ENCODE results near the gene SEC16B.

Gene SEC16B

GRCh38 chr1:177984136-177984525 is 14.3 kb upstream of the SEC16B start (continued):
- peak; percentile 58; the same call in 1 of the 2 replicates for TF ChIP-seq KLF8 (tag by site-specific recombination; IDR thresholded peaks at IDR 0.05)
- peak; percentile 83 for TF ChIP-seq ZIC2 (tag by site-specific recombination; IDR thresholded peaks at IDR 0.05)
- TF ChIP-seq IKZF3 (tag by site-specific recombination; IDR thresholded peaks at IDR 0.05): no peak
- TF ChIP-seq, protein P1, sequence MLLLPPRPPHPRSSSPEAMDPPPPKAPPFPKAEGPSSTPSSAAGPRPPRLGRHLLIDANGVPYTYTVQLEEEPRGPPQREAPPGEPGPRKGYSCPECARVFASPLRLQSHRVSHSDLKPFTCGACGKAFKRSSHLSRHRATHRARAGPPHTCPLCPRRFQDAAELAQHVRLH (tag by site-specific recombination; IDR thresholded peaks at IDR 0.05): 0 out of 2 replicates have a peak, but pooled peaks have one; percentile 46
- TF ChIP-seq, protein P2, sequence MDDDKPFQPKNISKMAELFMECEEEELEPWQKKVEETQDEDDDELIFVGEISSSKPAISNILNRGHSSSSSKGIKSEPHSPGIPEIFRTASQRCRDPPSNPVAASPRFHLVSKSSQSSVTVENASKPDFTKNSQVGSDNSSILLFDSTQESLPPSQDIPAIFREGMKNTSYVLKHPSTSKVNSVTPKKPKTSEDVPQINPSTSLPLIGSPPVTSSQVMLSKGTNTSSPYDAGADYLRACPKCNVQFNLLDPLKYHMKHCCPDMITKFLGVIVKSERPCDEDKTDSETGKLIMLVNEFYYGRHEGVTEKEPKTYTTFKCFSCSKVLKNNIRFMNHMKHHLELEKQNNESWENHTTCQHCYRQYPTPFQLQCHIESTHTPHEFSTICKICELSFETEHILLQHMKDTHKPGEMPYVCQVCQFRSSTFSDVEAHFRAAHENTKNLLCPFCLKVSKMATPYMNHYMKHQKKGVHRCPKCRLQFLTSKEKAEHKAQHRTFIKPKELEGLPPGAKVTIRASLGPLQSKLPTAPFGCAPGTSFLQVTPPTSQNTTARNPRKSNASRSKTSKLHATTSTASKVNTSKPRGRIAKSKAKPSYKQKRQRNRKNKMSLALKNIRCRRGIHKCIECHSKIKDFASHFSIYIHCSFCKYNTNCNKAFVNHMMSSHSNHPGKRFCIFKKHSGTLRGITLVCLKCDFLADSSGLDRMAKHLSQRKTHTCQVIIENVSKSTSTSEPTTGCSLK (tag by site-specific recombination; IDR thresholded peaks at IDR 0.05): no peak
- no peak for TF ChIP-seq ZSCAN23 (tag by site-specific recombination; IDR thresholded peaks at IDR 0.05)
- TF ChIP-seq, protein P3, sequence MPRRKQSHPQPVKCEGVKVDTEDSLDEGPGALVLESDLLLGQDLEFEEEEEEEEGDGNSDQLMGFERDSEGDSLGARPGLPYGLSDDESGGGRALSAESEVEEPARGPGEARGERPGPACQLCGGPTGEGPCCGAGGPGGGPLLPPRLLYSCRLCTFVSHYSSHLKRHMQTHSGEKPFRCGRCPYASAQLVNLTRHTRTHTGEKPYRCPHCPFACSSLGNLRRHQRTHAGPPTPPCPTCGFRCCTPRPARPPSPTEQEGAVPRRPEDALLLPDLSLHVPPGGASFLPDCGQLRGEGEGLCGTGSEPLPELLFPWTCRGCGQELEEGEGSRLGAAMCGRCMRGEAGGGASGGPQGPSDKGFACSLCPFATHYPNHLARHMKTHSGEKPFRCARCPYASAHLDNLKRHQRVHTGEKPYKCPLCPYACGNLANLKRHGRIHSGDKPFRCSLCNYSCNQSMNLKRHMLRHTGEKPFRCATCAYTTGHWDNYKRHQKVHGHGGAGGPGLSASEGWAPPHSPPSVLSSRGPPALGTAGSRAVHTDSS (tag by site-specific recombination; IDR thresholded peaks at IDR 0.05): 0 out of 2 replicates have a peak, but pooled peaks have one; percentile 19
- TF ChIP-seq ZNF600 (tag by site-specific recombination; IDR thresholded peaks at IDR 0.05): peak; percentile 69
- no peak for TF ChIP-seq HOXD13 (CRISPR knock-in tag; IDR thresholded peaks at IDR 0.05; ENCODE audit: borderline replicate concordance)
- TF ChIP-seq ZBTB44 (tag by site-specific recombination; IDR thresholded peaks at IDR 0.05): no peak; the same call in 1 of the 2 replicates
- TF ChIP-seq ZNF785 (tag by site-specific recombination; IDR thresholded peaks at IDR 0.05): no peak
- peak; percentile 68; the same call in 1 of the 2 replicates for TF ChIP-seq ZFP69B (tag by site-specific recombination; IDR thresholded peaks at IDR 0.05)
- no peak for TF ChIP-seq ZNF830 (tag by site-specific recombination; IDR thresholded peaks at IDR 0.05; ENCODE audit: low read depth)
- no peak for TF ChIP-seq ZNF174 (tag by site-specific recombination; IDR thresholded peaks at IDR 0.05)
- TF ChIP-seq ZNF175 (tag by site-specific recombination; IDR thresholded peaks at IDR 0.05): no peak
- no peak for TF ChIP-seq KLF10 (tag by site-specific recombination; IDR thresholded peaks at IDR 0.05)
- TF ChIP-seq ZNF211 (tag by site-specific recombination; IDR thresholded peaks at IDR 0.05; ENCODE audit: low read depth): no peak
- TF ChIP-seq MZF1 (tag by site-specific recombination; IDR thresholded peaks at IDR 0.05; ENCODE audit: borderline replicate concordance): no peak
- no peak for TF ChIP-seq ZNF423 (tag by site-specific recombination; IDR thresholded peaks at IDR 0.05)
- no peak for TF ChIP-seq HIC1 (tag by site-specific recombination; IDR thresholded peaks at IDR 0.05)
- TF ChIP-seq KLF7 (tag by site-specific recombination; IDR thresholded peaks at IDR 0.05; ENCODE audit: borderline replicate concordance): no peak
- TF ChIP-seq ZNF37A (tag by site-specific recombination; IDR thresholded peaks at IDR 0.05): 0 out of 2 replicates have a peak, but pooled peaks have one; percentile 31
- peak; percentile 65 for TF ChIP-seq SETDB1 (IDR thresholded peaks at IDR 0.05; ENCODE audit: insufficient read length, low read length)
- TF ChIP-seq ZNF274 (IDR thresholded peaks at IDR 0.05; ENCODE audit: low read length): no peak
- no peak for TF ChIP-seq ZNF274 (tag by site-specific recombination; IDR thresholded peaks at IDR 0.05; ENCODE audit: borderline replicate concordance)
- TF ChIP-seq KLF17 (tag by site-specific recombination; IDR thresholded peaks at IDR 0.05): no peak
- no peak for TF ChIP-seq ZNF366 (tag by site-specific recombination; conservative IDR thresholded peaks at IDR 0.05)
- no peak for TF ChIP-seq RBAK (tag by site-specific recombination; IDR thresholded peaks at IDR 0.05)
- TF ChIP-seq ZNF585B (tag by site-specific recombination; IDR thresholded peaks at IDR 0.05): no peak
- no peak for TF ChIP-seq ZNF280D (tag by site-specific recombination; IDR thresholded peaks at IDR 0.05)

Data from HEK293 (cell line).